ENCODE results near the gene EIPR1. TPM values are rescaled to one million over a fixed set of nuclear protein-coding genes. Genes with fewer than 3 reads are reported as not detected.
"Not testable (repeated sequence)": the region's sequence is repeated elsewhere in the genome, so short reads cannot be mapped to it uniquely, and the experiment has no call there.

Gene EIPR1
- total and polyA plus RNA-seq, 2 donors, result 21.3 to 31.9 TPM

DNA sequence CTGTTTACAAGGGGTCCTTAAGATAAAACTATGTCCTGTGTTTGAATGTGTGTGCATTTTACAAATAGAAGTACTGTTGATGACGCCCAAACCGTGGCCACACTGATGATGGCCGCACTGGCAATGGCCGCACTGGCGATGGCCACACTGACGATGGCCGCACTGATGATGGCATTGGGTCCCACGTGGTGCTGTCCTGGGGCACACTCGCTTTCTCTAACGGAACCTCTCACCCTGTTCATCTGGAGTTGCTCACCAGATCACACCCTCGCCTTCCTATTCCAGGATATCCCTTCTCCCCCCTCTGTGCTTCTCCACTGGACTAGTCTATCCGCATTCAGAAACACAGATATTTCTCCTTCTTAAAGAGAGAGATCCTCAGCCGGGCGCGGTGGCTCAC, 192.4 kb downstream of the EIPR1 start:
- no peak overlapping the region for H3K4me3 ChIP-seq (ENCODE audit: low read length in 2 of 2)
- H3K4me1 ChIP-seq (ENCODE audit: control insufficient read depth in 2 of 2, insufficient read depth in 2 of 2, low read length in 2 of 2), result no peaks in the 10 kb centered on the region
- no peaks in the 10 kb centered on the region for H3K27me3 ChIP-seq (ENCODE audit: control insufficient read depth in 2 of 2, insufficient read depth in 1 of 2, low read length in 1 of 2)
- peaks cover 6 to 18% of the 10 kb centered on the region in 2 donors for H3K36me3 ChIP-seq (ENCODE audit: control insufficient read depth in 2 of 2, insufficient read depth in 2 of 2, low read length in 1 of 2)
- no peak for DNase-seq (ENCODE audit: low read depth in 6 of 9, low spot score in 9 of 9)
- peaks cover 1 to 12% of the 10 kb centered on the region in 2 donors for H3K9me3 ChIP-seq (ENCODE audit: control insufficient read depth in 2 of 2, insufficient read depth in 1 of 2, low read length in 1 of 2)
- H3K27ac ChIP-seq (ENCODE audit: low read depth in 1 of 2, low read length in 1 of 2), result no peak overlapping the region
- 95% methylated on average over 15 of the region's 15 CpGs for WGBS

DNA sequence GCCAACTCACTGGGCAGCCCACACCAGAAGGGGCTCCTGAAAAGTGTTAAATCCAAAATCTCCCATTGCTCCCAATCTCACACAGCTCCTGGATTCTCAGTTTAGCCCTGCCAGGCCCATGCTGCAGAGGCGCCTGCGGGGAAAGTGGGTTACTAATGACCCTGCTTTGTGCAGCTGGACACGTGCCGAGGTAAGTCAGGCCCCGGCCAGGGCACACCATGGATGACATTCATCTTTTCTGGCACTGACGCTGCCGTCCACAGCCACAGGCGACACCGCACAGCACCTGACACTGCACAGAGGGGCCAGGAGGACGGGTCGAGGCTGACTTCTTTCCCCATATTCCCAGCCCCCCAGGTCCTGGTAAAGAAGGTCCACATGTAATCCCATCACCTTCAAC, 193.5 kb downstream of the EIPR1 start:
- WGBS, result 94% methylated on average over 11 of the region's 11 CpGs
- Histone ChIP-seq H3K4me3 (ENCODE audit: low read length in 2 of 2) (no peak overlapping the region), H3K4me1 (ENCODE audit: control insufficient read depth in 2 of 2, insufficient read depth in 2 of 2, low read length in 2 of 2) (no peaks in the 10 kb centered on the region), H3K9me3 (ENCODE audit: control insufficient read depth in 2 of 2, insufficient read depth in 1 of 2, low read length in 1 of 2) (peaks cover 1 to 14% of the 10 kb centered on the region in 2 donors), H3K36me3 (ENCODE audit: control insufficient read depth in 2 of 2, insufficient read depth in 2 of 2, low read length in 1 of 2) (peaks cover 6 to 11% of the 10 kb centered on the region in 2 donors), H3K27ac (ENCODE audit: low read depth in 1 of 2, low read length in 1 of 2) (no peak overlapping the region), H3K27me3 (ENCODE audit: control insufficient read depth in 2 of 2, insufficient read depth in 1 of 2, low read length in 1 of 2) (no peaks in the 10 kb centered on the region)
- no peak for DNase-seq (ENCODE audit: low read depth in 6 of 9, low spot score in 9 of 9)

DNA sequence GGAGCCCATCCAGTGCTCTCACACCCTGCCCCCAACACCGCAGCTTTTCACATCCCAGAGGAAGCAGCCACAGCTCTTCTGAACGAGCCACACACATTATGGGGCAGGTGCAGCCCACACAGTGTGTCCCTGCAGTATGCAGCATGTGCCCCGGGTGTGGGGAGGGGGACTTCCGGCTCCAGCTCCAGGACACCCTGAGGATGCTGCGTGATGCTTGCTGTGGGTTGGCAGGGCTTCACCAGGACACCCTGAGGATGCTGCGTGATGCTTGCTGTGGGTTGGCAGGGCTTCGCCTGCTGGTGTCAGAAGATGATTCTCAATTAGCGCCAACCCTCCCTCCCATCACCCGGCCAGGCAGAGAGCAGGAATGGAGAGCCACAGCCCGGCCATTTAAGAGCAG, 193.9 kb downstream of the EIPR1 start:
- H3K27ac ChIP-seq (ENCODE audit: low read depth in 1 of 2, low read length in 1 of 2), result no peak overlapping the region
- H3K36me3 ChIP-seq (ENCODE audit: control insufficient read depth in 2 of 2, insufficient read depth in 2 of 2, low read length in 1 of 2), result peaks cover 6 to 9% of the 10 kb centered on the region in 2 donors
- WGBS, result 98% methylated on average over 10 of the region's 10 CpGs
- no peaks in the 10 kb centered on the region for H3K4me1 ChIP-seq (ENCODE audit: control insufficient read depth in 2 of 2, insufficient read depth in 2 of 2, low read length in 2 of 2)
- peaks cover 1 to 14% of the 10 kb centered on the region in 2 donors for H3K9me3 ChIP-seq (ENCODE audit: control insufficient read depth in 2 of 2, insufficient read depth in 1 of 2, low read length in 1 of 2)
- H3K4me3 ChIP-seq (ENCODE audit: low read length in 2 of 2), result no peak overlapping the region
- no peak for DNase-seq (ENCODE audit: low read depth in 6 of 9, low spot score in 9 of 9)
- H3K27me3 ChIP-seq (ENCODE audit: control insufficient read depth in 2 of 2, insufficient read depth in 1 of 2, low read length in 1 of 2), result no peaks in the 10 kb centered on the region

- Histone ChIP-seq H3K4me3 (ENCODE audit: low read length in 2 of 2) (no peak overlapping the region), H3K27me3 (ENCODE audit: control insufficient read depth in 2 of 2, insufficient read depth in 1 of 2, low read length in 1 of 2) (no peaks in the 10 kb centered on the region), H3K9me3 (ENCODE audit: control insufficient read depth in 2 of 2, insufficient read depth in 1 of 2, low read length in 1 of 2) (peaks cover 1 to 14% of the 10 kb centered on the region in 2 donors), H3K36me3 (ENCODE audit: control insufficient read depth in 2 of 2, insufficient read depth in 2 of 2, low read length in 1 of 2) (peaks cover 0 to 2% of the 10 kb centered on the region in 2 donors), H3K4me1 (ENCODE audit: control insufficient read depth in 2 of 2, insufficient read depth in 2 of 2, low read length in 2 of 2) (no peaks in the 10 kb centered on the region), H3K27ac (ENCODE audit: low read depth in 1 of 2, low read length in 1 of 2) (no peak overlapping the region)
- no peak for DNase-seq (ENCODE audit: low read depth in 6 of 9, low spot score in 9 of 9)
- WGBS, result 100% methylated on average over 2 of the region's 2 CpGs
Measured at GRCh38 chr2:3182848-3183247, 194.8 kb downstream of the EIPR1 start.

DNA sequence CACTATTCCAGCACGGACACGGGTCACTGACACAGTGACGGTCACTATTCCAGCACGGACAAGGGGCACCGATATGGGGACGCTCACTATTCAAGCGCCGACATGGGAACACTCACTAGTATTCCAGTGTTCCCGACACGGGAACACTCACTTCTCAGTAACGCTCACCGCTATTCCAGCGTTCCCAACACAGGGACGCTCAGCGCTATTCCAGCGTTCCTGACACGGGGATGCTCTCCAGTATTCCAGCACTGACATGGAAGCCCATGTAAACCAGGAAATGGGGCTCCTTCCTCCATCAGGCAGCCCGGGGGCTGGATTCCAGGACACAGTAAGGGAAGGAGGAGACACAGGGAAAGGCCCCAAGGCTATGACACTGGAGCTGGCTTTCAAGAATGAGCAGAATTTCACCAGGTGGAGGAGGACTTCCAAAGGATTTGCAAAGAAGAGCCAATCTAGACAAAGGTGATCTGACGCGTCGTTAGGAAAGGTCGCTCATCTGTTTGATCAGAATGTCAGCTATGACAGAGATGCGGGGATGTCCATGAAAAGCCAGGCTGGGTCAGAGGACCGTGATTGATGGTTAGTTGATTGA, 196.1 kb downstream of the EIPR1 start:
- DNase-seq (ENCODE audit: low read depth in 6 of 9, low spot score in 9 of 9), result no peak
- Histone ChIP-seq H3K27me3 (ENCODE audit: control insufficient read depth in 2 of 2, insufficient read depth in 1 of 2, low read length in 1 of 2) (no peaks in the 10 kb centered on the region), H3K27ac (ENCODE audit: low read depth in 1 of 2, low read length in 1 of 2) (no peak overlapping the region), H3K4me3 (ENCODE audit: low read length in 2 of 2) (no peak overlapping the region), H3K36me3 (ENCODE audit: control insufficient read depth in 2 of 2, insufficient read depth in 2 of 2, low read length in 1 of 2) (peaks cover 0 to 4% of the 10 kb centered on the region in 2 donors), H3K9me3 (ENCODE audit: control insufficient read depth in 2 of 2, insufficient read depth in 1 of 2, low read length in 1 of 2) (peaks cover 1 to 14% of the 10 kb centered on the region in 2 donors), H3K4me1 (ENCODE audit: control insufficient read depth in 2 of 2, insufficient read depth in 2 of 2, low read length in 2 of 2) (no peaks in the 10 kb centered on the region)
- 95% methylated on average over 24 of the region's 24 CpGs for WGBS

DNA sequence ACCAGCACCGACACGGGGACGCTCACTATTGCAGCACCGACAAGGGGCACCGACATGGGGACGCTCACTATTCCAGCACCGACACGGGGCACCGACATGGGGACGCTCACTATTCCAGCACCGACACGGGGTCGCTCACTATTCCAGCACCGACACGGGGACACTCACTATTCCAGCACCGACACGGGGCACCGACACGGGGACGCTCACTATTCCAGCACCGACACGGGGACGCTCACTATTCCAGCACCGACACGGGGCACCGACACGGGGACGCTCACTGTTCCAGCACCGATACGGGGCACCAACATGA, 196.8 kb downstream of the EIPR1 start:
- H3K27ac ChIP-seq (ENCODE audit: low read depth in 1 of 2, low read length in 1 of 2); DNase-seq (ENCODE audit: low read depth in 6 of 9, low spot score in 9 of 9): not testable (repeated sequence)

DNA sequence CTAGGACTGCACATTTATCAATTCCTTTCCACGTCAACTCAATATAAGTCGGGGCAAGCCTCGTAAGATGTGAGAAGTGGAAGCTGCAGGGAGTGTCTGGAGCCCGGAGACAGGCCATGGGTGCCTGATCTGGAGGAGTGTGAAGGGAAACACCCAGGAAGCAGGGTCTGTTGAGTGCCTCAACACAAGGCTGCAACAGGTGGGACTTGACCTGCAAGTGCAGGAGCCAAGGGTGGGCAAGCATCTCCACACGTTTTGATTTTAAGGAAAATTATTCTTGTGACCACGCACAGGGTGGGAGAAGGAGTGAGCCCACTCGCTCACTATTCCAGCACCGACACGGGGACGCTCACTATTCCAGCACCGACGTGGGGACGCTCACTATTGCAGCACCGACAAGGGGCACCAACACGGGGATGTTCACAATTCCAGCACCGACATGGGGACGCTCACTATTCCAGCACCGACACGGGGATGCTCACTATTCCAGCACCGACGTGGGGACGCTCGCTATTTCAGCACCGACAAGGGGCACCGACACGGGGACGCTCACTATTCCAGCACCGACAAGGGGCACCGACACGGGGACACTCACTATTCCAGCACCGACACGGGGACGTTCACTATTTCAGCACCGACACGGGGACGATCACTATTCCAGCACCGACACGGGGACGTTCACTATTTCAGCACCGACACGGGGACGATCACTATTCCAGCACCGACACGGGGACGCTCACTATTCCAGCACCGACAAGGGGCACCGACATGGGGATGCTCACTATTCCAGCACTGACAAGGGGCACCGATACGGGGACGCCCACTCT, 197.3 kb downstream of the EIPR1 start:
- peak in 1 of 9 donors; percentile 18 for DNase-seq (ENCODE audit: low read depth in 6 of 9, low spot score in 9 of 9)
- H3K36me3 ChIP-seq (ENCODE audit: control insufficient read depth in 2 of 2, insufficient read depth in 2 of 2, low read length in 1 of 2), result peaks cover 0 to 4% of the 10 kb centered on the region in 2 donors
- H3K27me3 ChIP-seq (ENCODE audit: control insufficient read depth in 2 of 2, insufficient read depth in 1 of 2, low read length in 1 of 2), result no peaks in the 10 kb centered on the region
- 87% methylated on average over 50 of the region's 50 CpGs for whole genome bisulfite sequencing
- no peak overlapping the region for H3K4me3 ChIP-seq (ENCODE audit: low read length in 2 of 2)
- H3K4me1 ChIP-seq (ENCODE audit: control insufficient read depth in 2 of 2, insufficient read depth in 2 of 2, low read length in 2 of 2), result peaks cover 0 to 2% of the 10 kb centered on the region in 2 donors
- H3K9me3 ChIP-seq (ENCODE audit: control insufficient read depth in 2 of 2, insufficient read depth in 1 of 2, low read length in 1 of 2), result peaks cover 1 to 14% of the 10 kb centered on the region in 2 donors
- H3K27ac ChIP-seq (ENCODE audit: low read depth in 1 of 2, low read length in 1 of 2), result no peak overlapping the region

More for the DNA sequence above, 196.8 kb downstream of the EIPR1 start:
- not testable (repeated sequence) for H3K4me3 ChIP-seq (ENCODE audit: low read length in 2 of 2); H3K36me3 ChIP-seq (ENCODE audit: control insufficient read depth in 2 of 2, insufficient read depth in 2 of 2, low read length in 1 of 2); H3K4me1 ChIP-seq (ENCODE audit: control insufficient read depth in 2 of 2, insufficient read depth in 2 of 2, low read length in 2 of 2); H3K27me3 ChIP-seq (ENCODE audit: control insufficient read depth in 2 of 2, insufficient read depth in 1 of 2, low read length in 1 of 2)
- WGBS, result 80% methylated on average over 30 of the region's 30 CpGs
- peaks cover 1 to 14% of the 10 kb centered on the region in 2 donors for H3K9me3 ChIP-seq (ENCODE audit: control insufficient read depth in 2 of 2, insufficient read depth in 1 of 2, low read length in 1 of 2)

DNA sequence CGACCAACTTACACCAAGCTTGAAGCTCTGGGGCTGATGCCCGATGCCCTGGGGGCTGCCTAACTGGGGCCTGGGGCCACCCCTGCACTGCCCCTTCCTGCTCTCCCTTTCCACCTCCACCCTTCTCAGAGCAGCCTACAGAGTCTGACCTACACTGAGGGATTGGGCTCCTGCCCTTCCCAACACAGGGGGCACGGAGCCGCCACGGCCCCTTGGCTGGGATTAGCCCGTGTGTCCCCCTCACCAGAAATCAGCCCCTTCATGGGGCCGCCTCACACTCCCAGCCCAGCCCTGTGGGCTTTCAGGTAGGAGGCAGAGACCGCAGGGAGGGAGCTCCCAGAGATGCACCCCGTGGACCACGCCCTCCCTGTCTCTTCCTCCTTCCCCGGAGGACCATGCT, 198.0 kb downstream of the EIPR1 start:
- no peak for DNase-seq (ENCODE audit: low read depth in 6 of 9, low spot score in 9 of 9)
- Histone ChIP-seq H3K9me3 (ENCODE audit: control insufficient read depth in 2 of 2, insufficient read depth in 1 of 2, low read length in 1 of 2) (peaks cover 1 to 14% of the 10 kb centered on the region in 2 donors), H3K36me3 (ENCODE audit: control insufficient read depth in 2 of 2, insufficient read depth in 2 of 2, low read length in 1 of 2) (peaks cover 0 to 4% of the 10 kb centered on the region in 2 donors)

DNA sequence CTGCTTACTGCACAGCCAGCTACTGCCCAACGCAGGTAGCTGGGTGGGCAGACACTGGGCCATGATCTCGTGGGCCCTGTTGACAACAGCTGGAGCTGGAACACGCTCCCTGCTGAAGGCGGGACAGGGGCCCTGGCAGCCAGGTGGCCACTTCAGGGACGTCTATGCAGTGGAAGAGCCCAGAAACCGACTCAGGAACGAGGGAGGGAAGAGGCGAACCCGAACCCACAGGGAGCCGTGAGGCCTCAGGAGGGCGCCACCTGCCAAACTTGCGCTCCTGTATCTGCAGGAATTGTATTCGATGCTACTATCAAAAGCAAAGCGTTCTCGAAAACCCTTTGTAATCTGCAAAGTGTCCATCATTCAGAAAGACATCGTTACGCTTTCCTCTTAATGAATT, 198.4 kb downstream of the EIPR1 start:
- Histone ChIP-seq H3K4me3 (ENCODE audit: low read length in 2 of 2) (no peak overlapping the region), H3K27ac (ENCODE audit: low read depth in 1 of 2, low read length in 1 of 2) (no peak overlapping the region), H3K36me3 (ENCODE audit: control insufficient read depth in 2 of 2, insufficient read depth in 2 of 2, low read length in 1 of 2) (peaks cover 0 to 4% of the 10 kb centered on the region in 2 donors), H3K9me3 (ENCODE audit: control insufficient read depth in 2 of 2, insufficient read depth in 1 of 2, low read length in 1 of 2) (peaks cover 1 to 14% of the 10 kb centered on the region in 2 donors), H3K27me3 (ENCODE audit: control insufficient read depth in 2 of 2, insufficient read depth in 1 of 2, low read length in 1 of 2) (no peaks in the 10 kb centered on the region), H3K4me1 (ENCODE audit: control insufficient read depth in 2 of 2, insufficient read depth in 2 of 2, low read length in 2 of 2) (peaks cover 0 to 12% of the 10 kb centered on the region in 2 donors)
- WGBS, result 97% methylated on average over 17 of the region's 17 CpGs
- no peak for DNase-seq (ENCODE audit: low read depth in 6 of 9, low spot score in 9 of 9)

More for the DNA sequence above, 198.0 kb downstream of the EIPR1 start:
- H3K4me3 ChIP-seq (ENCODE audit: low read length in 2 of 2), result no peak overlapping the region
- 98% methylated on average over 11 of the region's 11 CpGs for WGBS
- no peak overlapping the region for H3K27ac ChIP-seq (ENCODE audit: low read depth in 1 of 2, low read length in 1 of 2)
- no peaks in the 10 kb centered on the region for H3K27me3 ChIP-seq (ENCODE audit: control insufficient read depth in 2 of 2, insufficient read depth in 1 of 2, low read length in 1 of 2)
- peaks cover 0 to 8% of the 10 kb centered on the region in 2 donors for H3K4me1 ChIP-seq (ENCODE audit: control insufficient read depth in 2 of 2, insufficient read depth in 2 of 2, low read length in 2 of 2)

Measured in thymus (tissue), 11 donors.